GM19463 (cell line): ENCODE data around the gene PCAT6.

Experiments
- ATAC-seq: cut with Tn5 transposase; IDR thresholded peaks from one replicate; pipeline ENCODE4 v1.9.1; 2021; ENCODE audit warnings: mild to moderate bottlenecking, moderate library complexity; ENCODE audit not compliant: unreplicated experiment

PCAT6 gene

DNA sequence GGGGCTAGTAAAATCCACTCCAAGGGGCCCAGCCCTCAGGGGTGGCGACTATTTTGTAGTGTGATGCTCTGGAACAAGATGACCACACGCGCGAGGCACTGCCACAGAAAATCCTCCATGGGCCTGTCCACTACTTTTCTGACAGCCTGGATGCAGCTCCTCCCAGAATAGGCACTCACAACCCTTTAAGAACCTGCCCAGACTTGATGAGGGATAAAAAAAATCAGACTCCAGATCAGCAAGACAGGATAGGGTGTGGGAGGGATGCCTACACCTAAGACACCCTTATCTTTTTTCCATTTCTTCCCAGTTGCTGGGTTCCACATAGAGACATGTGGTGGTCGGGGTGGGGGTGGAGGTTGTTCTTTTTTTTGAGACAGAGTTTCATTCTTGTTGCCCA lies 33.5 kb downstream of the PCAT6 start:
- no peak for ATAC-seq

DNA sequence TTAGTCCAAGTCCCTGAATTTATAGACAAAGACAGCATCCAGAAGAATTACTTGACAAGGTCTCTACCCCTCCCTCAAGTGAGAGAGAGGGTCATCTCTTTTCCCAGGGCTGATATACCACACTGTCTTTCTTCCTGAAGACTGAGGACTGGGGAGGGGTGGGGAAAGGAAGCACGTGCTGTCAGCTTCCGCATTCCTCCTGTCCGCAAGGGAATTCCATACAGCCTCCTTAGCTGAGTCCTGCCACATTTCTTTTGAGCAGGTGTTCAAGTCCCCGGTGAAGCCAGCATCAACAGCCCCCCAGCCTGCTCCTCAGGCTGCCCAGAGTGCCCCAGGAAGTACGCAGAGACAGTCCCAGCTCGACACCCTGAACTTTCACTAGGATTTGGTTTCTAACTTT lies 34.2 kb downstream of the PCAT6 start:
- ATAC-seq, result no peak

DNA sequence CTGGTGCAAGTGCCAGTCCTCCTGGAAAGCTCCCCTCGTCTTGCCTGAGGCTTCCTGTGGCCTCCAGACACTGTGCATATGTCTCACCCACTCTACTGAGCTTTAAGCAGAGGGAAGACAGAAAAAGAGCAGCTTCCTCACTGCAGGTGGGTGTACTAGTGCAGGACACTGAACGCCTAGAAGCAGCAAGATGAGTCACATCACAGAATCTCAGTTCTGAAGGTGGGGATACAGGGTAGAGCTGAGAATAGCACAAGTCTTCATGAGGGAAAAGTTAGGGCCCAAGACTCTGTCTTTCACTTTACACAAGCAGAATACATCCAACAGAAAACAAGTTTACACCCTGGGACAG lies 37.4 kb downstream of the PCAT6 start:
- peak; percentile 72 for ATAC-seq

DNA sequence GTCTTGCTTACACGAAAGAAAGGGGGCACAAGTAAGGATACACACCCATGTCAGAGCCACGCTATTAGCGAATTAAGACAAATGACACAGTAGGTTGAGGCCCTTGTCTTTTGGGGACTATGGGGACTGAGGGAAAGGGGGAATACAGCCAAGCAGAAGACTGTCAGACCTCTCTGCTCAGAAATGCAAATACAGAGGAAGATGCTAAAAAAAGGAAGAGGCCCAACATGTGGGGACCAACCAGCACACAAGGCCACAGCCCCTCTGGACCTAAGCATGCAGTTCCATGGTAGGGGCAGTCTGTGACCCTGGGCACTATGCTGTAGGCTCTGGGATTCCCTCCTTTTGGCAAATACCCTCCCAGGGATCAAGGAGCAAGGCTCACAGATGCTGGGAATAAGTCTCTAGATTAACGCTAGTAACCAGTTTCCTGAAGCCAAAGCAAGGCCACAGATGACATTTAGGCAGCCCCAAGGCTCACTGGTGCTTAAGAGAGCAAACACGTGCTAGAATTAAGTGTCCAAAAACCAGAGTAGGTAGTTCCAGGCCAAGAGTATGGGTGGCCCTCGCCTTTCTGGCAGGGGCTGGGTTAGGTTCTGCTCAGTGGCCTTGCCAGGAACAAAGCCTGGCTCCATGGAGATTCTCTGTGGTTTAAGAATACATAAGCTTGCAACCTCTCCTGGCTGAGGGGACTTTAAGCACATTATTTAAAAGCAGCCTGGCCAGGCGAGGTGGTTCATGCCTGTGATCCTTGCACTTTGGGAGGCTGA lies 40.0 kb downstream of the PCAT6 start:
- ATAC-seq, result no peak

DNA sequence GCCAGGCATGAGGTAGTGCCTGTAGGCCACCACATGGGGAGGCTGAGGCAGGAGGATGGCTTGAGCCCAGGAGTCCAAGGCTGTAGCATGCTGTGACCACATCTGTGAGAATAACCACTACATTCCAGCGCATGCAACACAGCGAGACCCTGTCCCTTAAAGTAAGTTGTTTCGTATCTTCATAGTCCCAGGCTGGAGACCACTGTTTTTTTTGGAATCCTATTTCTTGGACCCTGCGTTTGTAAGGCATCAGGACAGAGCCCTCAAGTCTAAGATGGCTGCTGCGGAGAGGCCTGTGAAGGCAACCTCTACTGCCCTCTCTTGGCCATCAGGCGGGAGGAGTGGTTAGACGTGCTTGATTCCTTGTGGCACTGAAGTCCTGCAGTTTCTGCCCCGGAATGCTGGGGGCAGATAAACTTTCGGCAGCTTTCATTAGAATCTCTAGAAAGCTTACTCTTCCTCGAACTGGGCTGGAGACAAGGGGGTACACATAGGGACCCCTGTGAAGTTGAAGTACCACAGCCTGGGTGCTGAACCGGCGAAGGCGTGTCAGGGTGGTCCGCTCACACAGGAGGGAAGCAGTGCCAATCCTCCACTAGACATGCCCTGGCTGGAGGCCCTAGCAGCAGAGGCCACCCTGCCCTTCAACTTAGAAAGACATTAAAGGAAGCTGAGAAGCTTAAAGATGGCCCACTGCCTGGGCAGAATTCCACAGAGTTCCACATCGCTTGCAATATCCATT lies 41.6 kb downstream of the PCAT6 start:
- no peak for ATAC-seq

DNA sequence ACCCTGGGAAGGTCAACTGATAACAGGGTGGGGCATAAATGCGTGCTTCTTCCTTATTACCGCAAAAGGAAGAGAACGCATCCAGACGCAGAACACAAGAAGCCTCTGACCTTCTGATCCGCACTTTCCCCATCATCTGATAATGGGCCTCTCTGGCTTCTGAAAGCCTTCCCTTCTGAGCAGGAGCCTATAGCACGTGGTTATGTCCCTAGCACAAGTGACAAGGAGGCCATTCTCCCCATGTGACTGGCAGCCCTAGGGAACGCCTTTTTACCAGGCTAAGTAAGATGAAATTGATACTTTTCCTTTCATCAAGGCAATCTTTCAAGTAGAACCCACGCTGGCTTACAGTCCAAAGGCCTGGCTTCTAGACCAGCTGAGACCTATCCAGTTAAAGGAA lies 44.0 kb downstream of the PCAT6 start:
- no peak for ATAC-seq

DNA sequence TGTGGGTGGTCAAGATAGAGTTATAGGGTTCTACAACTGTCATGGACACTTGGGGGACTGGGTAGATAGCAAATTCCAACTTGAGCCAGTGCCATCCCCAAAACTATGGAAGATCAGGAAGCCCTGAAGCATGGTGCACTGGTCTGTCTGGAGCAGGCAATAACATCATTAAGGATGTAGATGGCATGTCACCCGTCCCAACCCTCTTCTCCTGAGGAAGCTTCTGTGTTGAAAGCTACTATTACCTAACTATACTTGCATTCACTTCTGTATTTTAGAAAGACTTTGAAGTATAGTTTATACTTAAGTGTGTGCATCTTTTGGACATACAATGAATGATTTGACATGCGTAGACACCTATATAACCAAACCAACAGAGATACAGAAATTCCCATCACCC lies 45.3 kb downstream of the PCAT6 start:
- ATAC-seq, result no peak

DNA sequence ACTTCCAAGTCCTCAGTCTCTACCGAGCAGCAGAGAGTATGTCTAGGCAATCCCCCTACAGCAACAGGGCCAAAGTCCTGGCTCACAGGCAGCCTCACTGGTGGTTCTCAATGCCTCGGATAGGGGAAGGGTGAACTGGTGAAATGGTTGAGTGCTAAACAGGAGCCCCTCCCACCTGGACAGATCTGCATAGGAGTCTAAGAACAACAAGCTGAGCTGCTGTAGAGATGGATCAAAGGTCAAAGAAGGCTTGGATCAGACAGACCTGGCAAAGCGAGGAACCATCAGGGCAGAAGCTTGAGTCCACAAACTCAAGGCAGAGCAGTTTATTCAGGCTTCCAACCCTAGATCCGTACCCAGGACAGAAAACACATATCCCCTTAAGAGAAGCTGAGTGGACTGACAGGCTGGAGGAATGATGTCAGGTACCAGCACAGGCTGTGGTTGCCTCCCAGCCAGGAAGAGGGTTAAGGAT lies 46.4 kb downstream of the PCAT6 start:
- no peak for ATAC-seq

DNA sequence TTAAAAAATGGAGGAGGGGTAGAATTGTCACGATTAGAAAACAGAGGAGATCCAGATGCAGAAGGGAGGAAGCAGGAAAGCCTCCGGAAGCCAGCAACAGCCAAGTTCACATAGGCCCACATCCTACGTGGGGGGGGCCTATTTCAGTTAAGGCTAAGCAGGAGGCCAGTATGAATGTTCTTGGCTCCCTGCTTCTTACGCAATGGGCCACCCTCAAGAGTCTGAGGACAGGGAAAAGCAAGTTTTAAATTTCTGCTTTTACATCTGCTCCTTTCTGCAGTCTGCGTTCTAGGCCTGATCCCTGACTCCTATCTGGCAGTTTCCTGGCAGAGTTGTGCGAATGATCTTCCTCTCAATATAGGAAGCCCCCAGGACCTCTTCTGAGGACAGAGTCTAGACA lies 47.6 kb downstream of the PCAT6 start:
- ATAC-seq, result no peak

DNA sequence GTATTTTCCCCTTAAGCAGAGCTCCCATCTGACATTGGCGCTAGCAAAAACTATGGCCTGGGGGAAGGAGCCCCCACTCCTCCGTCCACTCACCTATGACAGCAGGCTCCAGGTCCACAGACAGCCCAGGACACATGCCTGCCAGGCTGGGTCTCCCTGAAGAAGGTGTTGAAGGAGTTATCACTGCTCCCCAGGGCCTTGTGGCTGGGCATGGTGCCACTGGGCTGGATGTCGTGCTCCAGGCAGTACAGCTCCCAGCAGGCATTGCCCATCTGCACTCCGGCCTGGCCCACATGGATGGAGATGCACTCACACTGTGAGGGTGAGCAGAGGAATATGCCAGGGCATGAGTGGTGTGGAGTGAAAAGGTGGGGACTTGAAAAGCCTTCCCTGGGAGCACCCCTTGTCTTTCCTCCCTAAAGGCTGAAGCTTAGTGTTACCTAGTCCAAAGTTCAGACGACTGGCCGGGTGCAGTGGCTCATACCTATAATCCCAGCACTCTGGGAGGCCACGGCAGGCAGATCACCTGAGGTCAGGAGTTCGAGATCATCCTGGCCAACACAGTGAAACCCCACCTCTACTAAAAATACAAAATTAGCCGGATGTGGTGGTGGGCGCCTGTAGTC lies 48.1 kb downstream of the PCAT6 start:
- ATAC-seq, result no peak

DNA sequence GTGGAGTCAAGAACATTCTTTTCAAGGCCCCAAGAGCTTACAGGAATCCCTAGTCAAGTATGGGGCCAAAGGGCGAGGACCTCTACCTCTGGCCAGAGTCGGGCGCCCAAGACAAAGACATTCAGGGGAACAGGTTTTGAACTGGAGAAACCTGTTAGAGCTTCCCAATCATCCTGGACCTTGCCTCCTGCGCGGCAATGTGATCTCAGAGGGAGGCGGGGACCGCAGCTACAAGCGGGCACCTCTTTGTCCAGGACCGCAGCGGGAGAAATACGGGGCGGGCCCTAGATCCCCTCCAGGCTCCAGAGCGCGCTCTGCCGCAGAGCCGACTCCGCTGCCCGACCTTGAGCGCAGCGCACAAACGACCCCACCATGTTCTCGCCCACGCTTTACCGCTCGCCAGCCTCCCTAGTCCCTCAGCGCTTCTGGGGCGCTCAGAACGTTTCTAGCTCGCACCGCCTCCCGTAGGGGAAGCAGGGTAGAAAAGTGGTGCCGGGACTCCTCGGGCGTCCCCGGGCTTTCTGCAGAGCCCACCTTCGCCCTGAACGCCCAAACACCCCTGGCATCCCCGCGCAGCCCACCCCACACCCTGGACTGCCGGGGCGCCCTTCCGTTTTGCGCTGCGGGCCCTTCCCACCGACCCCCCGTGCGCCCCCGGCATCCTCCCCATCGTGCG lies 50.1 kb downstream of the PCAT6 start:
- ATAC-seq, result no peak
